NT2/D1 (cell line): ENCODE data around the gene BAG5.

ENCODE experiments used
- YY1 ChIP-seq: IDR thresholded peaks from 2 replicates; pipeline ENCODE4 v1.6.1; 2011; ENCODE audit not compliant: insufficient read length, insufficient read depth
- ZNF274 ChIP-seq: IDR thresholded peaks from 2 replicates; pipeline ENCODE4 v1.6.1; 2011; ENCODE audit warnings: mild to moderate bottlenecking, low read depth, low read length

DNA sequence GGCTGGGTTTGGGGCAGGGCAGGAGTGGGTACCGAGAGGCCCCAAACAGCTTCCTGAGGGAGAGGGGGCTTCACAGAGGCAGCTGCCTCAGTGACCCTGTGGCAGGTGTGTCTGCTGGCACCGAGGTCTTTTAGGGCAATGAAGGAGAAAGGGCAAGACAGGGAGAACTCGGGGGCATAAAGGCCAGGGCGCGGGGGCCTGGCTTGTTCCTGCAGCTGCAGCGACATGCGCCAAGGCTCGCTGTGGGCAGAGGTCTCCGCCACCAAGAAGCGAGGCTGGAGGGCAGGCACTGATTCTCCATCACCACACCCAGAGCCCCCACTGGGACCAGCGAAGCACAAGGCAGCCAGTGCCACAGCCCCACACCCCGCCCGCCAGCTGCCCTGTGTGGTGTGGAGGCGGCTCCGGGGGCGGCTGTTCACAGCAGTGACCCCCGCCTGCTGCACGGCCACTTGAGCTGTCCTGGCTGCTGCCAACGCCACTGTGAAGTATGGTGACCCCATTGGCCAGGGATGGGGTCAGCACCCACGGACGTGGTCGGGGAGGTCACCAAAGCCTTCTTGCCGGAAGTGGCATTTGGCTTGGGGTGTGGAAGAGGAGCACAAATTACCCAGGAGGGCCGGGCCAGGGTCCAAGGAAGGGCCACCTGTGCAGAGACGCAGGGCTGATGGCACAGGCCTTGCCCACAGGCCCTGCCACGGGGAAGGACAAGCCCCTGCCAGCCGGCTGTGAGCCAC lies 16.4 kb downstream of the BAG5 start:
- TF ChIP-seq ZNF274 (no peak), YY1 (no peak)
